Fibroblast of skin of left biceps (primary cell): Measurements from ENCODE around the gene FRMD4B.

ENCODE experiments used
- DNase-seq, 2 experiments: peaks; one replicate each; pipeline ENCODE4 v3.0.0-alpha.2; 2013; ENCODE audit warnings: low read depth in 2 of 2

FRMD4B gene

DNA sequence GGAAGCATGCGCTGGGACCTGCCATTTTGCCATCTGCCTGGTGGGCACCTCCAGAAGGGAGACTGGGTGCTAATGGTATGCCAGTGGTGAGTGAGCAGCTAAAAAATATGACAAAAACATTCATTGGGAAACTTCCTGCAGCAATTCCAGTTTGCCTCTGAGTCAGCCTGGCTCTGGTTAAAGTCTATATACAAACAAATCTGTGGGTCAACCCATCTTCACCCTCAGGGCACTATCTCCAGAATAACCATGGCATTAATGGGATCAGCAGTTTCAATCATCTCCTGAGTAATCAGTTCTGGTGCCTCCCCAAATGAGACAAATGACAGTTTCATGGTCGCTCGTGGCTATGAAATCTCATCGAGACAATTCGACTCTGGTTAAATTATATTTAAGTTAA lies 21.5 kb downstream of the FRMD4B start:
- DNase-seq, result no peak

DNA sequence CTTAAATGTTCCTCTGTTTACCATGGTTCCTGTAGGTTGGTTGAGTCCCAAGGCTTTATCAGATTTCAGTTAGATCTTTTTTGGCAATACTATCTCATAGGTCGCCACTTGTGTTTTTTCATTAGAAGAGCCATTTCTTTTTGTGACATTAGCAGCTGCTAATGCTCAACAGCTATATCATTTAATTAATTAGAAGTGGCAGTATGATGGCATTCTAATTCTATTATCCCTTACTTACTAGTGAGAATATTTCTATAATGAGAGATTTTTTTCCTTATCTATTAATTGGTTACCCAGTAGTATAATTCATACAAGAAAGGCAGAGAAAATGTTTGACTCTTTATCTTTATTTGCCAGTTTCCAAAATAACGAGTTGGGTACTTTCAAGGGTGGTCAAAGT lies 25.2 kb downstream of the FRMD4B start:
- no peak for DNase-seq

DNA sequence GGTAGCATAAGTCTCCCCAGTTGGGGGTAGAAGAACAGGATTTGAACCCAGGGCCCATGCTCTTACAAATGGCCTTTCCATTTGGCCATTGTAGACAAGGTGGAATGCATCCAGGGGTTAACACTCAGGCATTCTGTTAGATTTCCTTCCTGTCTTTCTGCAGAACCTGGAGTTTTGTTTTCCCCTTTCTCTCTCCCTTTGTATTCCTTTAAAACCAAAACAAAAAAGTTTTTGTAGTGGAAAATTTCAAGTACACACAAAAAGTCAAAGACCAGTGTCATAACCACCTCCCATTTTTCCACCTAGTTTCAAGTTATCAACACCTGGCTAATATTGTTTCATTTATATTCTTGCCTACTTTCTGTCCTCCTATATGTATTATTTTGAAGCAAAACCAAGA lies 26.0 kb downstream of the FRMD4B start:
- DNase-seq, result no peak

DNA sequence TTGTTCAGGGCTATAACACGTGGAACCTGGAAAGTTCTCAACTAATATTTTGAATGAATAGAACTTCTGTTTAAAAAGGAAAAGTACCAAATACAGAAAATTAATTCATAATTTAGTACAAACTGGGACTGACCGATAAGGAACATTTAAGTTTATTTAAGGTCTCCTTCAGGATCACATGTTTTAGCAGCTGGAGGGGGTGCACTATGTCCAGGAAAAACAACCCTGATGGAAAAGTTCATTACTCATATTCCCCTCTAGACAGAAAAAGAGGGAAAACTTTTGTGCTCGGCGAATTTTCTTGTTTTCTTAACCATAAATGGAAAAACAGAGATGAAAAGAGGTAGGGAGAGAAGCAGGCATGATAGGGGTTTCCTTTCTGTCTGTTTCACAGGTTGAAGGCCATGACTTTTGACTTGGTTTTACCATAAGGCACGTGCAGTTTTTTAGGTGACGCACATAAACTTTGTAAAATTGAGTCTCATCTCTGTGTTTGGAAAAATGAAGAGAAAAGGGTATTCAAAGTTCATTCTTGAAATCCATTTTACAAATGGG lies 26.5 kb downstream of the FRMD4B start:
- DNase-seq, result no peak

DNA sequence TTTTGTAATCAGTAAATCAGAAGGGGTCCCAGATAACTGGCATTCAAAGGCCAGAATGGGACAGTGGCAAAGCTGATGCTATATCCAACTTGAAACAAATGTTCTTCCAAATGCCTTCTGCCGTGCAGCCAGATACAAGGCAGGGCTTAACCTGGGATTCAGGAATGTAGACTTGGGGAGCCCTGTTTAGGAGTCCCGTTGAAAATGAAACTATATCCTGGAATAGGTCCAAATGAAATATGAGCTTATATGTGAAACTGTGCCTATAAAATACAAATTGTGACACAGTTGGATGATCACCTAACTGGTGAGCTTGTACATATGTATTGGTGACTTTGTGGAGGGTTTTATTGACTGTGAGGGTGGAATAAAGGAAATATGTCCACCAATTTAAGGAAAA lies 28.7 kb downstream of the FRMD4B start:
- no peak for DNase-seq

DNA sequence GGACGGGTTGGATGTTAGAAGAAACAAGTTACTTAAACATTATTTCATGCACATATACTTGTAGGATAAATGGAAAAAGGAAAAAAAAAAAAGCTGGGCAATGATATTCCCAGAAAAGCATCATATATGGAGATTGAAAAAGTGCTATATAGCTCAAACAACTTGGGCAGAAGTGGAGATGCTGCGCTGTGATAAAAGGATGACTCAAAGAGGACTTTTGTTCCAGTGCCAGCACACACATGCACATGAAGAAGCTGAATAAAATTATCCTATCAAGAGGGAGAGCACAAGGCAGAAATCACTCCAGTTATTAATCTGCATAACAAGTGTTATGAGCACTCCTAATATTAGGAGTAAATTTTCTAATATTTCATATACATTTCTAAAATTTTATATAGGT lies 30.9 kb downstream of the FRMD4B start:
- no peak for DNase-seq

DNA sequence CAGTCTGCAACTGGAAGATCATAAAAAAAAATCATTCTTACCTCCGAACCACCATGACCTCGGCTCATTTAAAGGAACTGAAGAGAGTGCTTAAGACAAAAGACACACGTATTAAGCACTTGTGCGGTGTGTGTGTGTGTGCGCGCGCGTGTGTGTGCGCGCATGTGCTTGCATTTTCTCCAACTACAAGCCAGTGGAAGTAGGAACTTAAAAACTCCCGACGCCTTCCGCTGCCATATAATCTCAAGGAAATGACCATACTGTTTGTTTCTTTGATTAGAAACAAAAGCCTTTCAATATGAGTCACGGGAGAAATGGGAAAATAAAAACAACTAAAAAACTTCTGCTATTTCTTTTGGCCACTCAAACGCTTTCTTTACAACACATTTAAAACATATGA lies 32.4 kb downstream of the FRMD4B start:
- no peak for DNase-seq

DNA sequence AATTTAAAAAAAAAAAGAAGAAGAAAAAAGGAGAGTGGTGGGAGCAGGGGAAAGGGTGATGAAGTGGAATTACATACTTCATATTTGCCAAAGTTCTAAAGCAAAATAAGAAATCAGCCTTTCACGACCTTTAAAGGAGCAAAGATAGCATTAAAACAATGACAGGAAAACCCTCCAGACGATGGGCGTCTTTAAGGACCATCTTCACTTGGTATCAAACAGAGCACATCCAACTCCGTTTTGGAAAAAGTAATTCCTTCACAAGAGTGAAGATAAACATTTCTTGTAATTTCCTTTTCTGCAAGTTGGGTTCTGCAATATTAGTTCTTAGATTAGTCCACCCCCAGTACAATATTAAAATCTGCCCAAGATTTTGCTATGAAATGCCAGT lies 32.8 kb downstream of the FRMD4B start:
- DNase-seq, result no peak

DNA sequence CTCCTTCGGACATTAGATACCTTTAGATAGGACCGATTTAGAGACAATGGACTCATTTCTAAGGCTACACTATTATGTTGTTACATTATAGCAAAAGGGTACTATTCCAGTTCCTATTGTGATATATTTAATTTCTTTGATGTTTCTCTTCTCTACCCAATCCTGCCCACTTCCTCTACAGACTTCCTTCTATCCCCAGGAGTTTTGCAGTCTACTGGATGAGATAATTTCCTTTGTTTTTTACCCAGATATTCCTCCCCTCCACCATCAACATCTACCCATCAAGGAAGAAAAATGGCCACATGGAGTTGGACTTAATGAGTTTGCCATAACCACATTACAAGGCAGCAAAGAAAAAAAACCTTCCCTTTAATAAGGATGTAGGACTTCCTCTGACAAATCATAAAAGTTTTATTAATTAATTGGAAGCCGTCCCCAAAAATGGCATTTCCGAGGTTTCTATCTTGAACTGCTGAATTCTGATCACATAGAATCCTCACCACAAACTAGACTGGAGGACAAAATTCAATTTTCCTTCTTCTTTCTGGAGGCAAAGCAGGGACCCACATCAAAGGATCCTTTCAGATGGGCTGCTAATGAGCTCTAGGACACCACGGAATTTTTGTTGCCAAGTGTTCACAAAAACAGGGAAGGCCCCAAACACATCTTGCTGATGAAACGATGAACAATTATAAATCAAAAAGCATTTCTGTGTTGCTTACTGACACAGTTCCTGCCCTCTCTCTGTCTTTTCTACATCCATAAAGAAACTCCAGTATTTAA lies 33.4 kb downstream of the FRMD4B start:
- no peak for DNase-seq

DNA sequence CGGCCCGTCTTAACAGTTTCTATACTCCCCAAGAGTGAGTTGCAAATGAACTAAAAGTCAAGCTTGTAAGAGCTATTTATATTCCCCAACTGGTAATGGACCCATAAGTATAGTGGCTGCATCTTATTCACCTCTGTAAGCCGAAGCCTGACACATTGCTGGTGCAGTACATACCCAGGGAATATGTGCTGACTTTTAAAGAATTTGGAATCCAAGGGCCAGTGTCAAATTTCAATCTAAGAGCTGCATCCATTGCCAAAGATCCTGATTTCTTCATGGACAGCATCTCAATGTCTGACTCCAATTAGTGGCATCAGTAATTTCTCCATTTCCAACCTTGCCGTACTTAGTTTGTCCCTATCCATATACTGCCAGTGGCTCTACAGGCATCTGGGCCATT lies 42.0 kb downstream of the FRMD4B start:
- peak; percentile 5 to 10 for DNase-seq

DNA sequence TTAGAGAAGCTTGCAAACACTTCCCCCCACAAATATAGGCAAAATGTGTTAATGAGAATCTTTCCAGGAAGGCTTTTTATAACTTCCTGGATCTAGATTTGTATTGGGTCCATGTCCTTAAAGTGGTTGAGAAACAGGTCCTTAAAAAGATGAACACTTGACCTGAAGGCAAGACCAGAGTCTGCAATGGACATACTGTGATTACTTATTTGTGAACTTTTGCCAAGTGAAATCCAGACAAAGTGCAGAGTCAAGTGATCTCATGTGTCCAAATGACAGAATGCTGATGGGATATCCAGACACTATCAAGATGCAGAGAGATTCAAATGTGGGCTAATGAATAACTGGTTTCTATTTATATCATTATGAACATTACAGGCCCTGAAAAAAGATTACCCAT lies 43.8 kb downstream of the FRMD4B start:
- no peak for DNase-seq

DNA sequence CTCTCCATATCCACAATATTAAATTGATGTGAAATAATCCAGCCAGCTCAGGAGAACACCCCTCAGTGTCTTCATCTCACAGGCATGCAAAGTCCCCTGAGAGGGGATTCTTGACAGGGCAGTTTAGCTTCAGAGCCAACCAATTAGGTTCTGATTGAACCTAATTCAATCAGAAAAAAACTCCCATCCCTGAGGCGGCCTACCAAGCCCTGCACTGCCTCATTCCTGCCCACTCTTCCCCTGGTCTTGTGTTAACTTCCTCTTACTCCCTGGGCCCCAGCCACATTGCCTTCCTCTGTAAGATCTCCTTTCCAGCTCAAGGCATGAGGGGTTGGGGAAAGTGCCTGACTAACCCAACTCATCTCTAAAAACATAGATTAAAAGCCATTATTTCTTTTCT lies 46.1 kb downstream of the FRMD4B start:
- no peak for DNase-seq

DNA sequence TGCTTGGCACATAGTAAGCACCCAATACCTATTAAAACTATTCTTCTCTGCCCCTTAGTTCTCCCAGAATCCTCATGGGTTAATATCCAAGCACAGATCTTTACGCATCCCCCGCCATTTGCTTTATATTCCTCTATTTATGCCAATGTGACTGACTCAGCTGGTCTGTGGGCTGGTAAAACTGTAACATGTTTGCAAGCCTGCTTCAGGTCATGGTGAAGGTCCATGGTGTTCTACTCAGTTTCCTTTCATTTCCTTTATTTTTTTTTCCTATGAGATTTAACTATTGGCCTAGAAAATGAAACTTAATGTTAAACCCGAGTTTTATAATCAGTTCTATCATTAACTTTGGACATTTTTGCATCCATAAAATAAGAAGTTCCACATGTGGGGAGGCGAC lies 47.0 kb downstream of the FRMD4B start:
- DNase-seq, result no peak

DNA sequence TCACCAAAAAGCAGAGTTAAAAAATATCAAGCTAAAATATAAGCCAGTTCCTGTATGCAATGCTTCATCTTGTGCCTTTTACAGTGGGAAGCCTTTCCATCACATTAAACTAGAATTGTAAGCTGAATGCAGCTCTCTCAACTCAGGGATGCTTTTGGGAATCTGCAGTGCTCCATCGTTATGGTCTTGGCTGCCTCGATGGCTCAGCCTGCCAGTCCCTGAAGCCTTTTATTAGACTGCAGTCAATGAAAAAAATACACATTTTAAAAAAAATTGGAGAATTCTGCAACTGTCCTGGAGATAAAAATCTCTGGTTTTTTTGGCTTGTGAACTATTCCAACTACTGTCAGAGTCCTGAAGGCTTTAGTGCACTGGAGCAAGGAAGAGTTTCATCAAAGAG lies 53.0 kb downstream of the FRMD4B start:
- DNase-seq, result no peak

DNA sequence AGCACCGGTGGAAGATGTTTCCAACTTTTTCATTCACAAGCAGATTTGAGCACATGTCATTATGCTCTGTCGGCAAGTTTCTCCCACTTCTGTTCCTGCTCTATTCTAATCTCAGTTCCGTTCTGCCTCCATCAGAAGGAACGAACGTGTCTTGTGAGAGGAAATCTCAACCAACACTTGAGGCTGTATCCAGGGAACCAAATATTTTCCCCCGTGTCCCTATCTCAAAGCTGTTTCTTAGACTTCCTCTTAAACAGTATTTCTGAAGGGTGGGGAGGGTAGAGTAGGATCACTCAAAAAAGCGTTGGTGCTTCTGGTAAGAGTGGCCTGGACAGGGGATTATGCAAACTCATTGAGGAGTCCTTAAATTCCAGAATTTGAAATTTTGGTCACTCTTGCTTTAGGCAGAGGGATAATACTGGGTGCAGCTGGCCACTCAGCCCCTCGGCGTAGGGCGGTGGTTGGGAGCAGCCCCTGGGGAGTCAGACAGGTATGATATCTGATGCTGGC lies 54.9 kb downstream of the FRMD4B start:
- DNase-seq, result no peak

DNA sequence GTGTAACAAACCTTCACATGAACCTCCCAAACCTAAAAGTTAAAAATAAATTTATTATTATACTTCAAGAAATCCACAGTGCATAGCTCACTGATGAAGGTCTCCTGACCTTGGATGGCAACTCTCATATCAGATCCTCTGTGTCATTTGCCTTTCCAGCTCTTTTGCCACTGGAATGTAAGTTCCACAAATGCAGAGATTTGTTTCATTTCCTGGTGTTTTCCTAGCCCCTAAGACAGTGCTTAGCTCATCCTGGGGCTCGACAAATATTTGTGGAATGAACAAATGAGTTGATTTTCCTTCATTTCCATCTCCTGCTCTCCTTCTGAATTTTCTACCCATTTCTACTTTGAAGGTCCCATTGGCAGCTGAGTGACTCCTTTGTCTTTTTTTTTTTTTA lies 56.0 kb downstream of the FRMD4B start:
- peak in 1 of 2 experiments; percentile 39 for DNase-seq

DNA sequence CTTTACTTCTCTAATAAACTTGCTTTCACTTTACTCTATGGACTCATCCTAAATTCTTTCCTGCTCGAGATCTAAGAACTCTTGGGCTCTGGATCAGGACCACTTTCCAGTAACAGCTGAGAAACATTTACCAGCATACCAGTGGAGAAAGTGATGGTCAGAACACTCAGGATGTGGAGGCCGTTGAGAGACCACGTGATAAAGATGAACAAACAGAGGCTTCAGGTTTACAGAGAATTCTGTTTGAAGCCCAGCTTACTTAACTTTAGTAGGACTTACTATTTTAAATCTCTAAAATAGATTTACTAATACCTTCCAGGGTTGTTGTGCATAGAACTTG lies 57.0 kb downstream of the FRMD4B start:
- DNase-seq, result no peak

DNA sequence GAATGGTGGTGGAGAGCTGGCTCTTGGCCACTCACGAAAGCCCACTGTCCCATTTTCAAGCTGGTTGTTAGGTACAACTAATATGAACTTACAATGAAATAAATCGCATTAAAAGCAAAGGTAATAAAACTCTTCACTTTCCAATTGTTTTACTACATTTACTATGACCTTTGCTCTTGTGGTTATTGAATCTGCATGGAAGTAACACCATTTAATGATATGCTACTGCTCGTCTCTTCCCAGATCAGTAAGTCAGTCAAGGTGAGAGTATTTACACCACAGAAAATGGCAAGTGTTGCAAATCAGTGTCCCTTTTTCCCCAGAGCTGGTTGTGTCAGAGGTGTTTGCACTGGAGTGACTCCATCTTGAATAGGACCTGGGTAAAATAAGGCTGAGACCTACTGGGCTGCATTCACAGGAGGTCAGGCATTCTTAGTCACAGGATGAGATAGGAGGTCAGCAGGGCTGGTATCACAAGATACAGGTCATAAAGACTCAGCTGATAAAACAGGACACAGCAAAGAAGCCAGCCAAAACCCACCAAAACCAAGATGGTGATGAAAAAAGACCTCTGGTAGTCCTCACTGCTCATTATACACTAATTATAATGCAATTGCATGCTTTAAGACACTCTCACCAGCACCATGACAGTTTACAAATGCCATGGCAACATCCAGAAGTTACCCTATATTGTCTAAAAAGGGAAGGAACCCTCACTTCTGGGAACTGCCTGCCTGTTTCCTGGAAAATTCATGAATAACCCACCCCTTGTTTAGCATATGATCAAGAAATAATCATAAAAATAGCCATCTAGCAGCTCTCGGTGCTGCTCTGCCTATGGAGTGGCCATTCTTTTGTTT lies 57.6 kb downstream of the FRMD4B start:
- no peak for DNase-seq

DNA sequence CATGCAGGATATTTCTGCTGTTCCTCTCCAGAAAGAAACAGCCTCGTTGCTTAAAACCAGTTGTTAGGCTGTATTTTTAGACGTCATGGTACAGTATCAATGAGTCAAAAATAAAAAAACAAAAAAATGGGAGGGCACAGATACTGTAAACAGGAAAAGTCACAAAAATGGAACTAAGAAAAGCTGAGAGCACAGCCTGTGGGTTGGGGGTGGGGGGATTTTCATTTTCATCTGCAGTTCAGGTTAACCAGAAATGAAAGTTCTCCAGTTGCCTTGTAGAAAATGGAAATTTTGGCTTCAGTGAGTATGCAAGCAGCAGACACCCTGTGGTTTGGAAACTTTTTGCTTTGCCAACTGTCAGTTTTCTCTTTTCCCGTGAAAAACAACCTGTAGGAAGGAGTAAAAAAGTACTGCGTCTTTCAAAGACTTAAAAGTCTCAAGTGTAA lies 59.0 kb downstream of the FRMD4B start:
- DNase-seq, result no peak

DNA sequence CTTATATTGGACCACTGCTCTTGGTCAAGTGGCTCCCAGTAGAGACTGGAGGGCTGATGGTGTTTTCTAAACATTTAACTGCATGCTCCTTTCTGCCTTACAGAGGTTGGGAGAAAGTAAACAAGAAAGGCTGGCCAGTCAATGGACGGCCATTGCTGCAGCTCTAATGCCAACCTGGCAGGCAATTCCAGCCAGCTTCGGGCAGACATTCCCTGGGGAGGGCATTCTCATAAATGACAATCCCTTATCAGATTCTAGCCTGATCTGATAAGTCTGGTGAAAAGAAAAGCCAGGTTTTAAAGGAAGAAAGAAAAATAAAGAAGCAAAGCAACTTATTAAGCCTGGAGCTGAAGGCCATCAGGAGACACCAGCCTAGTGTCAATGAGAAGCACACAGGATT lies 60.7 kb downstream of the FRMD4B start:
- DNase-seq, result no peak

DNA sequence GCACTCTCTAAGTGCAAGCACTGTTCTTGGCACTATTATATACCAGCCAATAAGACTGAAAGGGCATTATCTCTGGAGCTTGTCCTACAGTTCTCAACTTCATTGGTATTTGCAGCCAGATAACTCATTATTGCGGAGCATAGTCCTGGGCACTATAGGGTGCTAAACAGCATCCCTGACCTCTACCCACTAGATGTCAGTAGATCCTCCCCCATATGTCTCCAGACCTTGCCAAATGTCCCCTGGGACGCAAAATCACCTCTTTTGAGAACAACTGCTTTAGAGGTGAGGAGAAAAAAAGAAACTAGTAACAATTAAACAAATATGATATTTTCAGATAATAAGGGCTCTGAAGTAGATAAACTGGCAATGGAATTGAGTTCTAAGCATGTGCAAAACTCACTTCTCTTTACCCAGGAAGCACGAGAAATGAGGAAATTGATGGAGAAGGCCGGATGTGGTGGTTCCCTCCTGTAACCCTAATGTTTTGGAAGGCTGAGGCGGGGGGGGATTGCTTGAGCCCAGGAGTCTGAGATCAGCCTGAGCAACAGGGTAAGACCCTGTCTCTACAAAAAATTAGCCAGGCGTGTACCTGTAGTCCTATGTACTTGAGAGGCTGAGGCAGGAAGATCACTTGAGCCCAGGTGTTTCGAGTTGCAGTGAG lies 61.4 kb downstream of the FRMD4B start:
- no peak for DNase-seq

DNA sequence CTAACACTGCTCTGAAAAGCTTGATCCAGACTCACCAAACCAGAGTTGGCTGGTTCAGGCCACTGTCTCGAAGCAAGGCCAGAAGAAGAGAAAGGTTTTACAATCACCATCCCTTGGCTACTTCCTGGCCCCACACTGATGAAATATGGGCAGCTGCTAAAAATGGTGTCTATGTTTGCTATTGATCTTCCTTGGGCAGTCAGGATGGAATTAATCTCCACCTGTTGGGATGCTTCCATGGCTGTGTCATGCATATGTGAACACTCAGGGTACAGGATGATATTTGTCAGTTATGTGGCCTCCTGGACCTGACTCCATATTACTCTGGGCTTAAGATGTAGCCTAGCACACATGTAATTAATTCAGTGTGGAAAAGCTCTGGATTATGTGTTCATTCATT lies 61.9 kb downstream of the FRMD4B start:
- no peak for DNase-seq
